Natural killer cell (primary cell): ENCODE measurements around the gene PRDM7. TPM values are rescaled to one million over a fixed set of nuclear protein-coding genes. Genes with fewer than 3 reads are reported as not detected.
"Not testable (repeated sequence)": the region's sequence is repeated elsewhere in the genome, so short reads cannot be mapped to it uniquely, and the experiment has no call there.

Experiments
- ATAC-seq, 3 donors: fragments of 150-1000 bp in 2 of 3; fragments of 200-7000 bp in 1 of 3; cut with Tn5 transposase; 1 replicate in 1 of 3; 2 replicates in 2 of 3; pipeline ENCODE4 v1.10.0; 2021; ENCODE audit warnings: mild to moderate bottlenecking in 2 of 3, moderate library complexity in 2 of 3
- DNase-seq, 2 donors: peaks; one replicate each; pipeline versions ENCODE4 v3.0.0 to v3.0.0-alpha.2; 2013 to 2021; ENCODE audit warnings: mixed read lengths in 1 of 2
- H3K27ac ChIP-seq: one replicate; pipeline ENCODE4 v1.5.1; 2013; ENCODE audit warnings: mild to moderate bottlenecking, low read length
- H3K27me3 ChIP-seq: one replicate; pipeline ENCODE4 v1.6.1; 2013; ENCODE audit warnings: low read length; ENCODE audit not compliant: control insufficient read depth, insufficient read depth
- H3K36me3 ChIP-seq: one replicate; pipeline ENCODE4 v1.6.1; 2013; ENCODE audit warnings: low read length; ENCODE audit not compliant: control insufficient read depth, insufficient read depth
- H3K4me1 ChIP-seq: one replicate; pipeline ENCODE4 v1.6.1; 2013; ENCODE audit warnings: low read length; ENCODE audit not compliant: control insufficient read depth, insufficient read depth
- H3K4me3 ChIP-seq: one replicate; pipeline ENCODE4 v1.5.1; 2013; ENCODE audit warnings: low read length
- H3K9me3 ChIP-seq: one replicate; pipeline ENCODE4 v1.6.1; 2013; ENCODE audit warnings: low read length; ENCODE audit not compliant: control insufficient read depth, insufficient read depth
- H3K27ac Mint-ChIP-seq, 2 donors: one replicate each; pipeline ENCODE4 v1.8.0; 2022; ENCODE audit warnings: mild to moderate bottlenecking in 2 of 2, mixed read lengths in 2 of 2, moderate library complexity in 1 of 2
- H3K27me3 Mint-ChIP-seq, 2 donors: one replicate each; pipeline ENCODE4 v1.8.0; 2022; ENCODE audit warnings: low read depth in 2 of 2, mixed read lengths in 2 of 2
- H3K36me3 Mint-ChIP-seq: one replicate; pipeline ENCODE4 v1.8.0; 2022; ENCODE audit warnings: mixed read lengths
- H3K4me1 Mint-ChIP-seq, 2 donors: one replicate each; pipeline ENCODE4 v1.8.0; 2022; ENCODE audit warnings: mixed read lengths in 2 of 2
- H3K4me3 Mint-ChIP-seq: one replicate; pipeline ENCODE4 v1.8.0; 2022; ENCODE audit warnings: mild to moderate bottlenecking, moderate library complexity, mixed read lengths
- H3K9me3 Mint-ChIP-seq, 2 donors: one replicate each; pipeline ENCODE4 v1.8.0; 2022; ENCODE audit warnings: mixed read lengths in 2 of 2
- WGBS: methylation state at CpG from one replicate; pipeline ENCODE4 v1.1.7; 2013; ENCODE audit warnings: missing lambda C conversion rate; ENCODE audit not compliant: insufficient coverage; 5-methylcytosine and 5-hydroxymethylcytosine counted together
- intact Hi-C: fragments of 100-400 bp; cut with micrococcal nuclease; formaldehyde crosslinking; loops from one replicate; pipeline ENCODE4 v1.14.2; 2022
- total RNA-seq, 4 donors: library from RNA; stranded (reverse); fragments of 120-200 nt in 1 of 4; gene quantifications; one replicate each; pipeline versions ENCODE4 v1.2.3 to v1.2.4, GENCODE V29; 2013 to 2022
- TF ChIP-seq, protein P1 (sequence below): fragments of 200-600 bp; IDR thresholded peaks from one replicate; pipeline ENCODE4 v1.8.0; 2022; ENCODE audit warnings: antibody characterized with exemption

Gene PRDM7
- total RNA-seq, 3 donors from 2014 or later (not counting 1 experiment from before 2014, with no cell fraction given) = not detected

GRCh38 chr16:90072442-90073105 is 4.6 kb downstream of the PRDM7 start:
- TF ChIP-seq, protein P1, sequence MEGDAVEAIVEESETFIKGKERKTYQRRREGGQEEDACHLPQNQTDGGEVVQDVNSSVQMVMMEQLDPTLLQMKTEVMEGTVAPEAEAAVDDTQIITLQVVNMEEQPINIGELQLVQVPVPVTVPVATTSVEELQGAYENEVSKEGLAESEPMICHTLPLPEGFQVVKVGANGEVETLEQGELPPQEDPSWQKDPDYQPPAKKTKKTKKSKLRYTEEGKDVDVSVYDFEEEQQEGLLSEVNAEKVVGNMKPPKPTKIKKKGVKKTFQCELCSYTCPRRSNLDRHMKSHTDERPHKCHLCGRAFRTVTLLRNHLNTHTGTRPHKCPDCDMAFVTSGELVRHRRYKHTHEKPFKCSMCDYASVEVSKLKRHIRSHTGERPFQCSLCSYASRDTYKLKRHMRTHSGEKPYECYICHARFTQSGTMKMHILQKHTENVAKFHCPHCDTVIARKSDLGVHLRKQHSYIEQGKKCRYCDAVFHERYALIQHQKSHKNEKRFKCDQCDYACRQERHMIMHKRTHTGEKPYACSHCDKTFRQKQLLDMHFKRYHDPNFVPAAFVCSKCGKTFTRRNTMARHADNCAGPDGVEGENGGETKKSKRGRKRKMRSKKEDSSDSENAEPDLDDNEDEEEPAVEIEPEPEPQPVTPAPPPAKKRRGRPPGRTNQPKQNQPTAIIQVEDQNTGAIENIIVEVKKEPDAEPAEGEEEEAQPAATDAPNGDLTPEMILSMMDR = no peak
- Histone ChIP-seq H3K27me3 (no peaks in the 10 kb centered on the region), H3K4me1 (peaks cover 9% of the 10 kb centered on the region), H3K4me3 (no peak overlapping the region), H3K36me3 (no peaks in the 10 kb centered on the region), H3K9me3 (no peaks in the 10 kb centered on the region), H3K27ac (no peak overlapping the region)
- no peaks in the 10 kb centered on the region for H3K9me3 Mint-ChIP-seq
- H3K27me3 Mint-ChIP-seq = peaks cover 13 to 48% of the 10 kb centered on the region in 2 donors
- 69% methylated on average over 3 of the region's 5 CpGs for WGBS
- ATAC-seq (no peak), DNase-seq (no peak)
- H3K4me3 Mint-ChIP-seq = no peak overlapping the region
- H3K4me1 Mint-ChIP-seq = peaks cover 13 to 14% of the 10 kb centered on the region in 2 donors
- intact Hi-C loops = no loop called here
- H3K36me3 Mint-ChIP-seq = no peaks in the 10 kb centered on the region
- no peak overlapping the region for H3K27ac Mint-ChIP-seq

- DNase-seq (no peak), ATAC-seq (no peak)
- WGBS = 0% methylated on average over 2 of the region's 2 CpGs
- no peak overlapping the region for H3K4me3 Mint-ChIP-seq
- H3K27ac Mint-ChIP-seq = no peak overlapping the region
- Histone ChIP-seq H3K27me3 (no peaks in the 10 kb centered on the region), H3K9me3 (no peaks in the 10 kb centered on the region), H3K27ac (no peak overlapping the region), H3K4me1 (no peaks in the 10 kb centered on the region), H3K36me3 (no peaks in the 10 kb centered on the region), H3K4me3 (no peak overlapping the region)
- H3K36me3 Mint-ChIP-seq = no peaks in the 10 kb centered on the region
- intact Hi-C loops = no loop called here
- peaks cover 4 to 37% of the 10 kb centered on the region in 2 donors for H3K27me3 Mint-ChIP-seq
- H3K4me1 Mint-ChIP-seq = no peaks in the 10 kb centered on the region
- no peaks in the 10 kb centered on the region for H3K9me3 Mint-ChIP-seq
- TF ChIP-seq, protein P1 = no peak
Measured at GRCh38 chr16:90070440-90070839, 6.7 kb downstream of the PRDM7 start.

- H3K4me3 Mint-ChIP-seq = no peak overlapping the region
- Histone ChIP-seq H3K27ac (no peak overlapping the region), H3K36me3 (no peaks in the 10 kb centered on the region), H3K4me3 (no peak overlapping the region), H3K9me3 (no peaks in the 10 kb centered on the region), H3K27me3 (no peaks in the 10 kb centered on the region), H3K4me1 (no peaks in the 10 kb centered on the region)
- intact Hi-C loops = no loop called here
- TF ChIP-seq, protein P1 = no peak
- DNase-seq = no peak
- no peaks in the 10 kb centered on the region for H3K9me3 Mint-ChIP-seq
- WGBS = 71% methylated on average over 2 of the region's 3 CpGs
- H3K36me3 Mint-ChIP-seq = no peaks in the 10 kb centered on the region
- ATAC-seq = no peak
- no peaks in the 10 kb centered on the region for H3K4me1 Mint-ChIP-seq
- peaks cover 15 to 19% of the 10 kb centered on the region in 2 donors for H3K27me3 Mint-ChIP-seq
- H3K27ac Mint-ChIP-seq = no peak overlapping the region
Measured at GRCh38 chr16:90061437-90061836, 15.7 kb downstream of the PRDM7 start.

- Histone ChIP-seq H3K27ac (no peak overlapping the region), H3K4me3 (no peak overlapping the region), H3K36me3 (no peaks in the 10 kb centered on the region), H3K27me3 (no peaks in the 10 kb centered on the region), H3K4me1 (no peaks in the 10 kb centered on the region), H3K9me3 (peaks cover 22% of the 10 kb centered on the region)
- no peak overlapping the region for H3K4me3 Mint-ChIP-seq
- TF ChIP-seq, protein P1 = no peak
- WGBS = 64% methylated on average over 5 of the region's 8 CpGs
- peaks cover 6 to 10% of the 10 kb centered on the region in 2 donors for H3K9me3 Mint-ChIP-seq
- no peaks in the 10 kb centered on the region for H3K4me1 Mint-ChIP-seq
- DNase-seq = no peak
- intact Hi-C loops = no loop called here
- ATAC-seq = peak in 1 of 3 donors; percentile 77
- H3K27ac Mint-ChIP-seq = no peak overlapping the region
- H3K27me3 Mint-ChIP-seq = peaks cover 5 to 23% of the 10 kb centered on the region in 2 donors
- H3K36me3 Mint-ChIP-seq = peaks cover 10% of the 10 kb centered on the region
Measured at GRCh38 chr16:90057738-90058173, 19.4 kb downstream of the PRDM7 start.

- H3K27ac Mint-ChIP-seq, ATAC-seq, intact Hi-C loops, H3K36me3 ChIP-seq, H3K27ac ChIP-seq, H3K27me3 ChIP-seq, H3K4me3 ChIP-seq, H3K4me1 ChIP-seq, DNase-seq, H3K4me3 Mint-ChIP-seq, H3K4me1 Mint-ChIP-seq, H3K9me3 Mint-ChIP-seq: not testable (repeated sequence)
- H3K36me3 Mint-ChIP-seq = peaks cover 10% of the 10 kb centered on the region
- H3K27me3 Mint-ChIP-seq = peaks cover 0 to 23% of the 10 kb centered on the region in 2 donors
- 89% methylated on average over 15 of the region's 15 CpGs for WGBS
- peaks cover 22% of the 10 kb centered on the region for H3K9me3 ChIP-seq
Measured at GRCh38 chr16:90056521-90056920, 20.6 kb downstream of the PRDM7 start.
